Hematopoietic multipotent progenitor cell (in vitro differentiated cells): ENCODE data around the gene RAD9B. TPM values are rescaled to one million over a fixed set of nuclear protein-coding genes. Genes with fewer than 3 reads are reported as not detected.

Experiments used
- DNase-seq, 3 donors: peaks; one replicate each; pipeline ENCODE4 v3.0.0-alpha.2; 2011 to 2015; ENCODE audit warnings: low read depth in 2 of 3, low spot score in 2 of 3
- small RNA-seq: library from RNA; depleted of rRNA; stranded (forward); fragments of <200 nt; gene quantifications from one replicate; pipeline ENCODE3, GENCODE V24; 2012
- total RNA-seq: library from RNA; depleted of rRNA; stranded (reverse); fragments of >200 nt; gene quantifications from one replicate; pipeline ENCODE4 v1.2.3, GENCODE V29; 2012

The RAD9B gene
- total RNA-seq, 1 donor = 0.54 TPM

DNA sequence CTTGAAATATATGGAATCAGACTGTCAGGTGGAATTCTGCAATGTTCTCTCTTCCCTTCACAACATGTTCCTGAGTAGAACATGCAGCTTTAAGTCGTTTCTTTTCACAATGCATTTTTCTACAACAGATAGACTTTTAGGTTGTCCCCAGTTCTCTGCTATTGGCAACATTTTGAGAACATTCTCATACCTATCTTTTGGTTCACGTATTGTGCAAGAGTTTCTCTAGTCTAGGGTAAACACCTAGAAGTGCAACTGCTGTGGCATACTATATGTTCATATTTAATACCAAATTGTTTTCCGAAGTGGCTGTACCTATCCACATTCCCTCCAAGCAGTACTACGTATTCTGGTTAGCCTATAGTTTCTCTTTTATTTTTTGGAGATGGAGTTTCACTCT is 48.9 kb downstream of the RAD9B start:
- DNase-seq = no peak

Small RNA genes lying within 50 kb of the gene (small RNA-seq; reads per million reads assigned to genes)
- gene RF00278 = not detected

Other genes starting within 250 kb of the RAD9B start
- gene ATP2A2, start 221.1 kb upstream of the RAD9B start, total RNA-seq = 87.3 TPM
- 37.2 TPM for gene ANAPC7, start 98.6 kb upstream of the RAD9B start, total RNA-seq
- gene ARPC3, start 52.0 kb upstream of the RAD9B start, total RNA-seq = 141 TPM
- 11.3 TPM for gene GPN3, start 34.1 kb upstream of the RAD9B start, total RNA-seq
- gene FAM216A, start 33.5 kb upstream of the RAD9B start, total RNA-seq = 39.9 TPM
- gene VPS29, start 220 bp upstream of the RAD9B start, total RNA-seq = 22.9 TPM
- gene PPTC7, start 81.0 kb downstream of the RAD9B start, total RNA-seq = 15.9 TPM
- gene TCTN1, start 111.8 kb downstream of the RAD9B start, total RNA-seq = 14.0 TPM
- 8.6 TPM for gene HVCN1, start 186.8 kb downstream of the RAD9B start, total RNA-seq
- gene PPP1CC, start 240.6 kb downstream of the RAD9B start, total RNA-seq = 45.8 TPM